ENCODE data around the gene ATRN. TPM values are rescaled to one million over a fixed set of nuclear protein-coding genes. Genes with fewer than 3 reads are reported as not detected.

ATRN gene
- total and polyA plus RNA-seq, 4 donors, result 4.2 to 38.5 (median 21.2) TPM

DNA sequence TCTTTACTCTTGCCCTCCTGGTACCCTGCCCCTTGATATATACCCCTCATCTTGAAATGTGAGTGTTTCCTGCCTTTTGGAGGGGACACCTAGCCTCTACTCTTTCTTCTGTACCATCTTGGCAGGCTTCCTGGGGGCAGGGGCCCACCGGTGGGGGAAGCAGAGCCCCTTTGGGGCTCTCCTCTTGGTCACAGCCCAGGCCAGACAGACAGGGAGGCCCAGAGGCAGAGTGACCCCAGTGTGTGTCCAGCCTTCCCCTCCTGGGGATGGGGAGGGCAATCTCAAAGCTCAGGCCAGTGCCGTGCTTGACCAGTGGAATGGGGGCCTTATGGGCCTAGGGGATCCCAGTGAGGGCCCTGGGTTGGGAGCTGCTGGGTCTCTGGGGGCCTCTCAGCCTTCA, 207.4 kb downstream of the ATRN start:
- DNase-seq, result no peak
- Histone ChIP-seq H3K36me3 (ENCODE audit: control insufficient read depth in 4 of 4, insufficient read depth in 4 of 4, low read length in 4 of 4) (no peaks in the 10 kb centered on the region), H3K27me3 (ENCODE audit: control insufficient read depth in 3 of 3, insufficient read depth in 3 of 3, low read length in 2 of 3) (peaks cover 0 to 30% (median 3%) of the 10 kb centered on the region in 3 donors), H3K27ac (ENCODE audit: low read depth in 1 of 2, low read length in 1 of 2) (peak overlapping the region in 1 of 2 donors; percentile 2), H3K9ac (ENCODE audit: insufficient read depth in 1 of 2, low read length in 2 of 2) (no peak overlapping the region), H3K4me3 (no peak overlapping the region), H3K9me3 (ENCODE audit: control insufficient read depth in 4 of 4, insufficient read depth in 3 of 4, low read length in 3 of 4) (no peaks in the 10 kb centered on the region), H3K4me1 (ENCODE audit: control insufficient read depth in 5 of 5, insufficient read depth in 5 of 5, low read length in 5 of 5) (peaks cover 0 to 57% (median 16%) of the 10 kb centered on the region in 5 donors)
- TF ChIP-seq, protein P1, sequence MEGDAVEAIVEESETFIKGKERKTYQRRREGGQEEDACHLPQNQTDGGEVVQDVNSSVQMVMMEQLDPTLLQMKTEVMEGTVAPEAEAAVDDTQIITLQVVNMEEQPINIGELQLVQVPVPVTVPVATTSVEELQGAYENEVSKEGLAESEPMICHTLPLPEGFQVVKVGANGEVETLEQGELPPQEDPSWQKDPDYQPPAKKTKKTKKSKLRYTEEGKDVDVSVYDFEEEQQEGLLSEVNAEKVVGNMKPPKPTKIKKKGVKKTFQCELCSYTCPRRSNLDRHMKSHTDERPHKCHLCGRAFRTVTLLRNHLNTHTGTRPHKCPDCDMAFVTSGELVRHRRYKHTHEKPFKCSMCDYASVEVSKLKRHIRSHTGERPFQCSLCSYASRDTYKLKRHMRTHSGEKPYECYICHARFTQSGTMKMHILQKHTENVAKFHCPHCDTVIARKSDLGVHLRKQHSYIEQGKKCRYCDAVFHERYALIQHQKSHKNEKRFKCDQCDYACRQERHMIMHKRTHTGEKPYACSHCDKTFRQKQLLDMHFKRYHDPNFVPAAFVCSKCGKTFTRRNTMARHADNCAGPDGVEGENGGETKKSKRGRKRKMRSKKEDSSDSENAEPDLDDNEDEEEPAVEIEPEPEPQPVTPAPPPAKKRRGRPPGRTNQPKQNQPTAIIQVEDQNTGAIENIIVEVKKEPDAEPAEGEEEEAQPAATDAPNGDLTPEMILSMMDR (IDR thresholded peaks at IDR 0.05; ENCODE audit: control extremely low read depth, extremely low read depth), result no peak
- WGBS, 2 donors, result 65 to 85% methylated on average over 2 of the region's 2 CpGs
- no peak for ATAC-seq (ENCODE audit: insufficient read depth, low FRiP score)

DNA sequence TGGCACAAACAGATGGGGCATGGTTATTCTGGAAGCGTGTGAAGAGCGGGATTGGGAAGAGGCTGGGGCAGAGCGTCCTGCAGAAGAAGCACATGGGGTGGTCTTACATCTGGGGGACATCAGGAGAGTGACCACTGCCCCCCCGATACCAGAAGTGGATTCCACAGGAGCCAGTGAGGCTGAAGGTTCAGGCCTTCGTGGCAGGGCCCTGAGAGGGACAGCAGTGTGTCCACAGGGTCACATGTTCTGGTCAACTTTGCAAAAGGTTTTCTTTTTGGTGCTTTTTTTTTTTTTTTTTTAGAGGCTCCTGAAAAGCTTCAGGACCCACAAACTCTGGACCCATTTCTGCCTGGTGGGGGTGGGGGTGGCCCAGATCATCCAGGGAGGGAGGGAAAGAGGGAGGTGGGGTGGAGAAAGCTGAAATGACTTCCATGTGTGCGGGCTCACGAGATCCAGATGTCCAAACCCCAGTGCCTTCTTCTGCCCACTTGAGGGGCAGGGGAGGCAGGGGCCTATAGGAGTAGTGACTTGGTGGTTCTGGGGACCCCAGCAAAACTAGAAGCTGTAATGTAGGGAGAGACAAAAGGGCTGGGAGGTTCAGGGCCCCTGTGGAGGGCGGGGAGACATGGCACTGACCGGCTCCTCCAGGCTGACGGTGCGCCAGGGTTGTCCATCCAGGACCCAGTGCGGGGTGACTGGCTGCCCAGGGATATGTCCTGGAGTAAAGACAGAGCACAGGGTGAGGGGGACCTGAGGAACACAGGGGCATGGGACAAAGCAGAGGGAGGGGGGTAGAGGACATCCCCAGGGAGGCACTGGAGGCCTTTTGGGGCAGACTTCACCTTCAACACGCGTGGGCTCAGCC, 208.3 kb downstream of the ATRN start:
- no peak overlapping the region for H3K9ac ChIP-seq (ENCODE audit: insufficient read depth in 1 of 2, low read length in 2 of 2)

DNA sequence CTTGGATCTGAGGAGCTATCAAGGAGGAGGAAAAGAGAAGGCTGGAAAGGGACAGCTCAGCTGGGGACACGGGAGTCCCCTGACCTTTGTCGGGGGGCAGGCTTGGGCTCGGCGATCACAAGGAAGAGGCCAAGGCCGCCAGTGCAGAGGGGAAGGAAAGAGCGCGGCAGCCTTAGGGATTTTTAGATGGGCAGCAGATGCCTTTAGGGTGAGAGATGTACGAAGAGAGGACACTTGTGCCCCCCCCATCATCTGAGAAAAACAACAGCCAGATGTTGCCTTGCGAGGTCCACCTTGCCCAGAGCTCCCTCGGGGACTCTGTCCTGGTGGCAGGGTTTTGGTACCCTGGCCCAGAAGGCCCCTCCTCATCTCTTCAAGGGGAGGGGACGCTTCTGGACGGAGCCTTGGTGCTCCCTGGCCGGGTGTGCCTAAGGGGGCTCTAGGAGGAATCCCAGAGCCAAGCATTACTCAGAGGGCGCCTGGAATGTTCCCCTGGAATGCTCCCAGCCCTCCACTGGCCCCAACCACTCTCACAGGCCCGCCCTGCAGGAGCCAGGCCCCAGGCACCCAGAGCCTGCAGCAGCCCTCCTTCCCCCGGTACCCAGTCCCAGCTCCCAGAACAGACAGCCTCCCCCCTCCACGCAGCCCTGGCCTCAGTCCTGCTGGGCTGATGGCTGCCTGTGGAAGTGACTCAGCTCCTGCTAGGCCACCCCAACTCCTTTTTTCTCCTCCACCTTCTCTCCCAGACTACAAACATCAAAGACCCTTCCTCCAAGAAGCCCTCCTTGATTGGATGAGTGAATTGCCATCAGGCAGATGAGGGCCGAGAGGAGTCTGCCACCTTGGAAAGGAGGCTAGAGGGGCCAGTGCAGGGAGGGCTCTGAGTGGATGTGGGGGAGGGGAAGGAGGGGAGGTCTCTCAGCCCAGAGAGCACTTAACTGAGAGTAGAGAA, 209.2 kb downstream of the ATRN start:
- H3K36me3 ChIP-seq (ENCODE audit: control insufficient read depth in 4 of 4, insufficient read depth in 4 of 4, low read length in 4 of 4), result no peaks in the 10 kb centered on the region
- WGBS, 2 donors, result 65 to 78% methylated on average over 18 of the region's 18 CpGs
- H3K4me1 ChIP-seq (ENCODE audit: control insufficient read depth in 5 of 5, insufficient read depth in 5 of 5, low read length in 5 of 5), result peaks cover 0 to 57% (median 16%) of the 10 kb centered on the region in 5 donors
- H3K27me3 ChIP-seq (ENCODE audit: control insufficient read depth in 3 of 3, insufficient read depth in 3 of 3, low read length in 2 of 3), result peaks cover 0 to 17% (median 3%) of the 10 kb centered on the region in 3 donors
- DNase-seq (peak; percentile 62 to 70 (median 64)), ATAC-seq (ENCODE audit: insufficient read depth, low FRiP score) (no peak)
- TF ChIP-seq, protein P1 (IDR thresholded peaks at IDR 0.05; ENCODE audit: control extremely low read depth, extremely low read depth), result no peak
- no peaks in the 10 kb centered on the region for H3K9me3 ChIP-seq (ENCODE audit: control insufficient read depth in 4 of 4, insufficient read depth in 3 of 4, low read length in 3 of 4)
- no peak overlapping the region for H3K9ac ChIP-seq (ENCODE audit: insufficient read depth in 1 of 2, low read length in 2 of 2)
- peak overlapping the region in 1 of 2 donors; percentile 68 for H3K27ac ChIP-seq (ENCODE audit: low read depth in 1 of 2, low read length in 1 of 2)
- H3K4me3 ChIP-seq, result no peak overlapping the region

More for the DNA sequence above, 208.3 kb downstream of the ATRN start:
- peaks cover 0 to 57% (median 16%) of the 10 kb centered on the region in 5 donors for H3K4me1 ChIP-seq (ENCODE audit: control insufficient read depth in 5 of 5, insufficient read depth in 5 of 5, low read length in 5 of 5)
- no peak overlapping the region for H3K4me3 ChIP-seq
- peaks cover 0 to 26% (median 3%) of the 10 kb centered on the region in 3 donors for H3K27me3 ChIP-seq (ENCODE audit: control insufficient read depth in 3 of 3, insufficient read depth in 3 of 3, low read length in 2 of 3)
- no peaks in the 10 kb centered on the region for H3K36me3 ChIP-seq (ENCODE audit: control insufficient read depth in 4 of 4, insufficient read depth in 4 of 4, low read length in 4 of 4)
- ATAC-seq (ENCODE audit: insufficient read depth, low FRiP score) (no peak), DNase-seq (no peak)
- peak overlapping the region in 1 of 2 donors; percentile 68 for H3K27ac ChIP-seq (ENCODE audit: low read depth in 1 of 2, low read length in 1 of 2)
- 89 to 90% methylated on average over 14 of the region's 14 CpGs for WGBS, 2 donors
- no peaks in the 10 kb centered on the region for H3K9me3 ChIP-seq (ENCODE audit: control insufficient read depth in 4 of 4, insufficient read depth in 3 of 4, low read length in 3 of 4)
- TF ChIP-seq, protein P1 (IDR thresholded peaks at IDR 0.05; ENCODE audit: control extremely low read depth, extremely low read depth), result no peak

Data from lung (tissue), 12 donors.